OCI-LY7 (cell line): ENCODE results near the gene PCDHGA2.

Experiments used
- EZH2phosphoT487 ChIP-seq: fragments of 200-600 bp; sonication (generic); IDR thresholded peaks from 2 replicates; pipeline ENCODE4 v1.6.1; 2018; ENCODE audit warnings: low read depth, borderline replicate concordance, mild to moderate bottlenecking, mixed run types, antibody characterized with exemption, low read length, moderate library complexity, mixed read lengths
- TF ChIP-seq, protein P1 (sequence below): fragments of 200-600 bp; sonication (generic); conservative IDR thresholded peaks from 2 replicates; pipeline ENCODE4 v1.5.1; 2014; ENCODE audit warnings: mild to moderate bottlenecking, antibody characterized with exemption, low read length, moderate library complexity, mixed read lengths

GRCh38 chr5:141383345-141383744, 44.8 kb downstream of the PCDHGA2 start:
- TF ChIP-seq, protein P1, sequence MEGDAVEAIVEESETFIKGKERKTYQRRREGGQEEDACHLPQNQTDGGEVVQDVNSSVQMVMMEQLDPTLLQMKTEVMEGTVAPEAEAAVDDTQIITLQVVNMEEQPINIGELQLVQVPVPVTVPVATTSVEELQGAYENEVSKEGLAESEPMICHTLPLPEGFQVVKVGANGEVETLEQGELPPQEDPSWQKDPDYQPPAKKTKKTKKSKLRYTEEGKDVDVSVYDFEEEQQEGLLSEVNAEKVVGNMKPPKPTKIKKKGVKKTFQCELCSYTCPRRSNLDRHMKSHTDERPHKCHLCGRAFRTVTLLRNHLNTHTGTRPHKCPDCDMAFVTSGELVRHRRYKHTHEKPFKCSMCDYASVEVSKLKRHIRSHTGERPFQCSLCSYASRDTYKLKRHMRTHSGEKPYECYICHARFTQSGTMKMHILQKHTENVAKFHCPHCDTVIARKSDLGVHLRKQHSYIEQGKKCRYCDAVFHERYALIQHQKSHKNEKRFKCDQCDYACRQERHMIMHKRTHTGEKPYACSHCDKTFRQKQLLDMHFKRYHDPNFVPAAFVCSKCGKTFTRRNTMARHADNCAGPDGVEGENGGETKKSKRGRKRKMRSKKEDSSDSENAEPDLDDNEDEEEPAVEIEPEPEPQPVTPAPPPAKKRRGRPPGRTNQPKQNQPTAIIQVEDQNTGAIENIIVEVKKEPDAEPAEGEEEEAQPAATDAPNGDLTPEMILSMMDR = no peak
- no peak for TF ChIP-seq EZH2phosphoT487
